Endothelial cell of umbilical vein (primary cell): ENCODE results near the gene R3HDM2. TPM values are rescaled to one million over a fixed set of nuclear protein-coding genes. Genes with fewer than 3 reads are reported as not detected.

Experiments
- BruUV-seq: library from RNA; stranded (reverse); fragments of 400-500 nt; replicated peaks from 2 replicates; lab custom pipeline; 2021; lab: Mats Ljungman, UMichigan
- CTCF ChIA-PET: fragments of 300-600, 350-600 bp; sonication (Branson Sonifier 250); formaldehyde crosslinking; loops from one replicate; lab custom pipeline; 2021; ENCODE audit warnings: antibody characterized with exemption, inconsistent platforms; lab: Charles Lee
- POLR2A ChIA-PET: fragments of 300-600, 350-600 bp; sonication (Branson Sonifier 250); formaldehyde crosslinking; loops from one replicate; lab custom pipeline; 2021; ENCODE audit warnings: antibody characterized with exemption, inconsistent platforms; lab: Charles Lee
- DNase-seq: peaks from one replicate; pipeline ENCODE4 v3.0.0-alpha.2; 2011; ENCODE audit warnings: low read depth, low spot score
- FAIRE-seq: peaks from 2 replicates; lab custom pipeline; 2011; peaks lifted over from hg19 to GRCh38; lab: Jason Lieb, UNC
- H2AFZ ChIP-seq: 2 replicates; pipeline ENCODE4 v1.6.0; 2012; ENCODE audit warnings: low read depth, low read length, control low read depth, inconsistent platforms
- H3K27ac ChIP-seq: 2 replicates; pipeline ENCODE4 v1.5.1; 2011; ENCODE audit warnings: low read depth, mild to moderate bottlenecking, control low read depth, low read length, moderate library complexity; ENCODE audit not compliant: insufficient read depth
- H3K27me3 ChIP-seq, 2 experiments: 2 replicates each; pipeline versions ENCODE4 v1.6.0 to v1.6.1; 2011; ENCODE audit warnings: low read length in 2 of 2, mixed read lengths in 1 of 2; ENCODE audit not compliant: control insufficient read depth in 2 of 2, insufficient read depth in 2 of 2
- H3K36me3 ChIP-seq, 2 experiments: 2 replicates in 1 of 2; 3 replicates in 1 of 2; pipeline ENCODE4 v1.5.1; 2011; ENCODE audit warnings: low read length in 2 of 2, mild to moderate bottlenecking in 1 of 2, moderate library complexity in 1 of 2; ENCODE audit not compliant: control insufficient read depth in 2 of 2, insufficient read depth in 2 of 2; ENCODE audit errors: extremely low read depth in 1 of 2
- H3K4me1 ChIP-seq: 3 replicates; pipeline ENCODE4 v1.5.1; 2011; ENCODE audit warnings: mild to moderate bottlenecking, low read length; ENCODE audit not compliant: control insufficient read depth, insufficient read depth; ENCODE audit errors: extremely low read depth
- H3K4me2 ChIP-seq: 2 replicates; pipeline ENCODE4 v1.6.1; 2011; ENCODE audit warnings: low read length, control low read depth, mixed read lengths; ENCODE audit not compliant: insufficient read depth
- H3K4me3 ChIP-seq, 3 experiments: fragments of 200-600 bp in 1 of 3; sonication (generic), shearing (Covaris generic) in 1 of 3; replicated peaks in 1 of 3; 2 replicates each; pipeline ENCODE4 v1.5.1; 2011 to 2016; ENCODE audit warnings: control low read depth in 3 of 3, low read length in 3 of 3, mild to moderate bottlenecking in 2 of 3, inconsistent platforms in 1 of 3, low read depth in 1 of 3, moderate library complexity in 1 of 3; ENCODE audit not compliant: insufficient read depth in 1 of 3
- H3K79me2 ChIP-seq: 2 replicates; pipeline ENCODE4 v1.6.0; 2012; ENCODE audit warnings: low read length, inconsistent platforms; ENCODE audit not compliant: control insufficient read depth, insufficient read depth
- H3K9ac ChIP-seq: replicated peaks from 2 replicates; pipeline ENCODE3; 2011; ENCODE audit warnings: low read length, control low read depth; ENCODE audit not compliant: insufficient read depth; ENCODE audit errors: extremely low read depth
- H3K9me1 ChIP-seq: replicated peaks from 3 replicates; pipeline ENCODE4 v1.6.0; 2011; ENCODE audit warnings: mild to moderate bottlenecking, low read length; ENCODE audit not compliant: control insufficient read depth, insufficient read depth; ENCODE audit errors: extremely low read depth
- H3K9me3 ChIP-seq: replicated peaks from 2 replicates; pipeline ENCODE4 v1.5.1; 2012; ENCODE audit warnings: low read length, inconsistent platforms; ENCODE audit not compliant: control insufficient read depth, insufficient read depth
- H4K20me1 ChIP-seq: replicated peaks from 2 replicates; pipeline ENCODE3; 2011; ENCODE audit warnings: mild to moderate bottlenecking, low read length; ENCODE audit not compliant: control insufficient read depth, insufficient read depth; ENCODE audit errors: extremely low read depth
- EZH2 ChIP-seq: IDR thresholded peaks from 2 replicates; pipeline ENCODE4 v1.6.1; 2012; ENCODE audit warnings: borderline replicate concordance, low read depth, mild to moderate bottlenecking, moderate library complexity, low read length, inconsistent platforms; ENCODE audit not compliant: severe bottlenecking
- FOS ChIP-seq: IDR thresholded peaks from 2 replicates; pipeline ENCODE4 v1.6.1; 2011; ENCODE audit warnings: mild to moderate bottlenecking, low read length, moderate library complexity, borderline replicate concordance; ENCODE audit not compliant: insufficient read depth
- GATA2 ChIP-seq: IDR thresholded peaks from 2 replicates; pipeline ENCODE4 v1.7.0; 2011; ENCODE audit warnings: low read depth, mild to moderate bottlenecking, moderate library complexity, mixed read lengths, low read length; ENCODE audit not compliant: insufficient read length, insufficient read depth
- JUN ChIP-seq: IDR thresholded peaks from 2 replicates; pipeline ENCODE4 v1.6.1; 2011; ENCODE audit warnings: borderline replicate concordance, low read depth; ENCODE audit not compliant: insufficient read length, insufficient read depth
- MYC ChIP-seq: IDR thresholded peaks from one replicate; pipeline ENCODE4 v1.6.1; 2011; ENCODE audit warnings: mild to moderate bottlenecking, low read depth, low read length
- POLR2A ChIP-seq: IDR thresholded peaks from 2 replicates; pipeline ENCODE4 v1.6.1; 2012; ENCODE audit warnings: low read depth, mild to moderate bottlenecking, control low read depth, low read length
- POLR2AphosphoS5 ChIP-seq: IDR thresholded peaks from 2 replicates; pipeline ENCODE4 v1.6.1; 2012; ENCODE audit warnings: low read depth, mild to moderate bottlenecking, control low read depth, low read length, moderate library complexity; ENCODE audit not compliant: insufficient read depth
- dilution Hi-C: fragments of 300-500 bp; cut with MboI; formaldehyde crosslinking; loops from one replicate; pipeline ENCODE4 v1.15.0; 2019; ENCODE audit warnings: low sequenced_read_pairs; ENCODE audit not compliant: extremely low pct_ligation_motif_present
- intact Hi-C: fragments of 100-400 bp; cut with micrococcal nuclease; formaldehyde crosslinking; loops from one replicate; pipeline ENCODE4 v1.10.0; 2022
- polyA plus RNA-seq, 4 experiments: library from polyadenylated mRNA; depleted of rRNA in 3 of 4; stranded (reverse) in 3 of 4; unstranded in 1 of 4; fragments of >200 nt; gene quantifications; 2 replicates each; pipeline versions ENCODE4 v1.2.1 to v1.2.3, GENCODE V29; 2011 to 2012; ENCODE audit warnings: missing spikeins in 1 of 4
- total RNA-seq: library from RNA; stranded (reverse); gene quantifications from 2 replicates; pipeline ENCODE4 v1.2.3, GENCODE V29; 2021
- TF ChIP-seq, protein P1 (sequence below), 2 donors: IDR thresholded peaks; 1 replicate in 1 of 2; 2 replicates in 1 of 2; pipeline ENCODE4 v1.5.1; 2011; ENCODE audit warnings: low read length in 2 of 2, mild to moderate bottlenecking in 2 of 2, moderate library complexity in 2 of 2, control low read depth in 1 of 2, inconsistent platforms in 1 of 2, low read depth in 1 of 2; ENCODE audit not compliant: insufficient read depth in 1 of 2; ENCODE audit errors: extremely low read depth in 1 of 2
- TF ChIP-seq, protein P2 (sequence below): IDR thresholded peaks from 2 replicates; pipeline ENCODE4 v1.6.1; 2011; ENCODE audit not compliant: insufficient read depth, insufficient read length

R3HDM2 gene
- total and polyA plus RNA-seq, 2 donors (not counting 3 experiments of a cell fraction or from before 2014, with no cell fraction given) = 26.1 to 31.3 TPM

DNA sequence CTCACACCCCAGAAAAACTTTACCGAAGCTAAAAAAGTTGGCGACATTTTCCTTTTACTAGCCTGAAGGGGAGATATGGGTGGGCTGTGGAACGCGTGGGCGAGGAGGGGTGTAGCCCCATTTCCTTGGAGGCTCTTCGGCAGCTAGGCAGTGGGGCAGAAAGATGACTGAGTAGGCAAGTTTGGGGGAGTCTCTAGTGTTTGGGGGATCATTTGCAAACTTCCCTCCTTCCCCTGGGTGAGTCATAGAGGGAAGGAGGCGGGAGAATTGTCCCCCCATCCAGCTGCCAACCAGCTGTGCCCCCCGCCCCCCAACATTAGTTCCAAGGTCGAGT, 31.0 kb upstream of the R3HDM2 start:
- intact Hi-C loops = no loop called here
- peaks cover 14% of the 10 kb centered on the region for H3K4me1 ChIP-seq
- FAIRE-seq (no peak), DNase-seq (no peak)
- no peaks in the 10 kb centered on the region for H3K9me3 ChIP-seq
- no peak overlapping the region for H3K27ac ChIP-seq
- H3K4me3 ChIP-seq = peak overlapping the region; percentile 47 to 60 (median 47)
- H3K27me3 ChIP-seq = peaks cover 6 to 10% of the 10 kb centered on the region in 2 experiments
- H3K36me3 ChIP-seq = no peaks in the 10 kb centered on the region
- TF ChIP-seq EZH2 = no peak
- no peak for TF ChIP-seq POLR2AphosphoS5
- TF ChIP-seq GATA2 = no peak
- no peak for TF ChIP-seq JUN
- TF ChIP-seq, protein P1, sequence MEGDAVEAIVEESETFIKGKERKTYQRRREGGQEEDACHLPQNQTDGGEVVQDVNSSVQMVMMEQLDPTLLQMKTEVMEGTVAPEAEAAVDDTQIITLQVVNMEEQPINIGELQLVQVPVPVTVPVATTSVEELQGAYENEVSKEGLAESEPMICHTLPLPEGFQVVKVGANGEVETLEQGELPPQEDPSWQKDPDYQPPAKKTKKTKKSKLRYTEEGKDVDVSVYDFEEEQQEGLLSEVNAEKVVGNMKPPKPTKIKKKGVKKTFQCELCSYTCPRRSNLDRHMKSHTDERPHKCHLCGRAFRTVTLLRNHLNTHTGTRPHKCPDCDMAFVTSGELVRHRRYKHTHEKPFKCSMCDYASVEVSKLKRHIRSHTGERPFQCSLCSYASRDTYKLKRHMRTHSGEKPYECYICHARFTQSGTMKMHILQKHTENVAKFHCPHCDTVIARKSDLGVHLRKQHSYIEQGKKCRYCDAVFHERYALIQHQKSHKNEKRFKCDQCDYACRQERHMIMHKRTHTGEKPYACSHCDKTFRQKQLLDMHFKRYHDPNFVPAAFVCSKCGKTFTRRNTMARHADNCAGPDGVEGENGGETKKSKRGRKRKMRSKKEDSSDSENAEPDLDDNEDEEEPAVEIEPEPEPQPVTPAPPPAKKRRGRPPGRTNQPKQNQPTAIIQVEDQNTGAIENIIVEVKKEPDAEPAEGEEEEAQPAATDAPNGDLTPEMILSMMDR (IDR thresholded peaks at IDR 0.05; ENCODE audit: extremely low read depth in 1 of 2, insufficient read depth in 1 of 2, low read depth in 1 of 2, low read length in 2 of 2) = no peak
- TF ChIP-seq, protein P2, sequence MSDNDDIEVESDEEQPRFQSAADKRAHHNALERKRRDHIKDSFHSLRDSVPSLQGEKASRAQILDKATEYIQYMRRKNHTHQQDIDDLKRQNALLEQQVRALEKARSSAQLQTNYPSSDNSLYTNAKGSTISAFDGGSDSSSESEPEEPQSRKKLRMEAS = no peak
- no peak for TF ChIP-seq FOS
- no peak for TF ChIP-seq POLR2A
- no peak for TF ChIP-seq MYC
- no peaks in the 10 kb centered on the region for H4K20me1 ChIP-seq
- dilution Hi-C loops = no loop called here
- no TSS peak for BruUV-seq
- H3K79me2 ChIP-seq = no peaks in the 10 kb centered on the region
- peak overlapping the region; percentile 60 for H3K4me2 ChIP-seq
- POLR2A ChIA-PET = no interaction called here
- CTCF ChIA-PET = interaction anchor here (0.6 to 1.9 kb wide), 3 partner anchors 13 to 171 kb away, joined by 3 to 8 read pairs (median 3); partner anchors contain the start of gene B4GALNT1
- no peaks in the 10 kb centered on the region for H3K9me1 ChIP-seq
- H3K9ac ChIP-seq = peak overlapping the region; percentile 46
- H2AFZ ChIP-seq = peak overlapping the region; percentile 71
